NCI-H2171 treated with DMSO at 0.1 percent for 48 hours (cell line): Measurements from ENCODE around the gene APPL1.
A peak's percentile ranks its signal among the peaks of the same experiment; 100 is the strongest.
"Not testable (repeated sequence)": the region's sequence is repeated elsewhere in the genome, so short reads cannot be mapped to it uniquely, and the experiment has no call there.

Experiments
- DNase-seq: peaks from one replicate; lab custom pipeline; 2025; lab: John Stamatoyannopoulos, UW

Gene APPL1

DNA sequence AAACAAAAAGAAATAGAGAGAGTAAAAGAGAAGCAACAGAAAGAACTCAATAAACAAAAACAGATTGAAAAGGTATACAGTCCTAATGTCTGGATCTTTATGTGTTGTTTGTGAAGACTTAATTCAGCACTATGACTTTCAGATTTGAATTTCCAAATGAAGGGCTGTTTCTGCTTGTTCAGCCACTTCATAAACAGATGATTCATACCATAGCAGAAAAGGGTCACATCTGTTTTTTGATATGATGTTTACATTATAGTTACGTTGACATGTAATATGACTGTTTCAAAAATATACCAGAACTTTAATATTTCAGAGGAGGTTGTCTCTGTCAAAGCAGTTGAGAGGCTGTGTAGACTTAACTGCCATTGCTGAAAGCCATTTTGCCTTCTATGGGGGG is 40.9 kb downstream of the APPL1 start:
- DNase-seq: no peak

DNA sequence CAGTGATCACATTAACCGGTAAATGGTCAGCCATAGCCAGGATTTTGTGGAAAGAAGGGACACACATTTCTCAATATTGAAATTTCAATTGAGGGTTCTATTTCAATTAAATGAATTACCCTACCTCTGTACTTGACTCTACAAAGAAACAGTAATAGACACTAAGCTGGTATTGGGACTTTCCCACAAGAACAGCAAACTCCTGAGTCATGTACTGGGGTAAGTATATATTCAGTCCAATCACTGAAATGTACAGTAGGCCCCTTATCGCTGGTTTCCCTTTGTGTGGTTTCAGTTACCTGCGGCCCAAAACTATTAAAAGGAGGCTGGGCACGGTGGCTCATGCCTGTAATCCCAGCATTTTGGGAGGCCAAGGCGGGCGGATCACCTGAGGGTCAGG is 47.3 kb downstream of the APPL1 start:
- DNase-seq: no peak

DNA sequence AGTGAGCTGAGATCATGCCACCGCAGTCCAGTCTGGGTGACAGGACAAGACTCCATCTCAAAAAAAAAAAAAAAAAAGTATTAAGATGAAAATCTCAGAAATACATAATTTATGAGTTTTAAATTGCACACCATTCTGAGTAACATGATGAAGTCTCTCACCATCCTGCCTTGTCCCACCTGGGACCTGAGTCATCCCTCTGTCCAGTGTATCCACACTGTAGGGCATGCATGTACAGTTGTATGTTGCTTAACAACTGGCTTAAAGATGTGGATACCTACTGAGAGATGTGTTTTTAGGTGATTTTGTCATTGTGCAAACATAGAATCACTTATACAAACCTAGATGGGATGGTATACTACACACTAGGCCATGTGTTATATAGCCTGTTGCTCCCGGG is 47.9 kb downstream of the APPL1 start:
- DNase-seq: no peak

DNA sequence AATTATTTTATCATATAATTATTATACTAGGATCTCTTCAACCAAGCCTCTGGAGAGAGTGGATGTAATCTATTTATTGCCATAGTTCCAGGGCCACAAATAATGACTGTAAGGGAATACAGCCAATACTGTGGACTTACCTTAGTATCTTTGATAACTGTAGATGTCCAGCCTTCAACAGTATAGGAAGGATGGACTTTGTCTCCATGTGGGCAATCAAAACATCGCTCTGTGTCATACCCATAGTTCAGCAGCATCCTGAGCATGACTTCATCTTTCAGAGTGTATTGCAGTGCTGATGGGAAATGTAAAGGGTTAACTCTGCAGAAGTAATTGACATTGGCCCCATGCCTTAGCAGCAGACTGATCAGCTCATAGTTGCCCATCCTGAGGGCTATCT is 50.7 kb downstream of the APPL1 start:
- no peak for DNase-seq

GRCh38 chr3:57279685-57280084 is 52.2 kb downstream of the APPL1 start:
- no peak for DNase-seq

DNA sequence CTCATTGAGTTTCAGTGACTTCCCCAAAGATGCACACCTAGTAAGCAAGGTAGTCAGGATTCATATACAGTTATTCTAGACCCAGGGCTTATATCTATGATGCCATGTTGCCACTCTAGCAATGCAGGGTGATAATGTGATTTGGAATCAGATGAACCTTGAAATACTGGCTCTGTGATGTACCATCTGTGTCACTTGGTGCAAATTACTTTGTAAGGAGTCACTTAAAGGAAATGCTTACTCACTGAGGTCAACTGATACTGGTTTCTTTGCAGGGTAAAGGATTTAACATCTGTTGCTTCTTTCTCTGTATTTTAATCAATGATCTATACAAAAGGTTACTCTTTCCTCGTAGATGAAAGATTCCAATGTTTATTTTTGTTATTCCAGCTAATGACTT is 54.2 kb downstream of the APPL1 start:
- peak; percentile 45 for DNase-seq

DNA sequence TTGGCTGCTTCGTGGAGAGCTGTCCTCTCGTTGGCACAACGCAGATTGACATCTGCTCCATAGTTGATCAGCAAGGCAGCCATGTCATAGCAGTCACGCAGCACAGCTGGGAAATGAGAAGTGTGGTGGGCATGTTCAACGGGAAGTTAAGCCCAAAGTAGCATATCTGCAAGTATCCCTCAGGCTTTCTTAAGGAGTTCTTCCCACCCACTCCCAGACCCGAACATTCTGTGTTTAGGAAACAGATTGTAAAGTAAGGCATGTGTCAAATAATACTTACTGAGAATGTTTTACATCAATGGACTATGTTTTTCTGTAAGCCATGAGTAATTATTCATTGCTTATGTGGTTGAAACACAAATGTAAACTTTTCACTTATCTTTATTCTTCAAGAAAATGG is 55.8 kb downstream of the APPL1 start:
- no peak for DNase-seq

DNA sequence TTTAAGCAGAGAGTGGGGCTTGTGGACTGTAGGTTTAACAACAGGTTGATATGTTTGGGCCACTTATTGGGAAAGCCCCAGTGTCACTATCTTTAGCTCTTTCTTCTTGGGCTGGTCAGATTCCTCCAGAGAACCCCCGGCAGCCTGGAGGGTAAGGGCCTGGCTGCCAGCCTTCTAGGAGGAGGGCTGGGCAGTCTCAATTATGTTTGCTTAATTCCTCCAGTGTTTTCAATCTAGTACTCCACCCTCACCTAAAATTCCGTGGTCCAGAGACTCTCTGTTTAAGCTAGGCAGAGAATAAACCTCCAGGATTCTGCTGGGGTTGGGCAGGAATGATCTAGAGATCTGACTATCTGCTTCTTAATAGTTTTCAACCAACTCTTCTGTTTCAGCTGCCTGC is 59.7 kb downstream of the APPL1 start:
- DNase-seq: no peak

DNA sequence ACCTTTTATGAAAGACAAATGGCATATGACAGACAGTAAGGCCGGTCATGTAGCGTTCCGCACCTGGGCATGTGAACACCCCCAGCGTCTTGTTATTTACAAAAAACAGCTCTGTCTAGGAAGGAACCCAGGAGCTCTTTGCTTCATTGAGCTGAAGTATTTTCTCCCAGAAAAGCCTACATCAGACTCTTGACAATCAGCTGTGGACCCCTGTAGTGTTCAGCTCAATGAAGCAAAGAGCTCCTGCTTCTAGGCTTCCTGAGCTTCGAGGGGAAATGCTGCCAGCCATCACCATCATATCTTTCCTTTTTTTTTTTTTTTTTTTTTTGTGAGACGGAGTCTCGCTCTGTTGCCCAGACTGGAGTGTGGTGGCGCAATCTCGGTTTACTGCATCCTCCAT is 60.9 kb downstream of the APPL1 start:
- no peak for DNase-seq

DNA sequence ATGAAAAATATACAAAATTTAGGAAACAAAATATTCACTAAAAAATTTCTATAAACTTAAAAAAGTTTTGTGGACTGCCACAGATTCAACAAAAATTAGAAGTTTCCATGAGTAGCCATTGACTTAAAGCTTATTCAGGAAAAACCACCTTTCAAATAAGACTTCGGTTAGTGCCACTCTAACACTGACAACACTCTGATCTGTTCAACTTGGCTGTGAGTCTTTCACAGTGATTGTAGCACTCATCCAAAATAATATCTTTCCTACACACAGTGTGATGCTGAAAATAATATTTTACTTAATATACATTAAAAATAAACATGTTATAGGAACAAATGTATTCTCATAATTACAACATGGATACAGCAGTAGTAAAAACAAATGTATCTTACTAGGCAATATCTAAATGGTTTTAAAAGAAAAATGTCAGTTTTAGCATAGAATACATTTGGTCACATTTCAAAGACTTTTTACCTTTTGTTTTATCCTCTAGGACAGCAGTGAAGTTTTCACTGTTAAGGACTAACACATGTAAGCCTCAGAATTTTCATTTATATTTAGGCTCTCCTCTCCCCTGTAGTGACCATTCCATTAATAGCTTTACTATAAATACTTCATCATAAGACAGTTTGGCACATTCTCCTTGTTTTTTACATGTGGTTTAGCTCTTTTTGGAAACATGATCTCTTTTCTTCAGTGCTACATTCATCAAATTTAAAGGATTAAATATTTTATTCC is 64.8 kb downstream of the APPL1 start, which contains the start of gene ASB14:
Gene ASB14 (minus strand): TSS at position 527 of the 738 bp plus-strand sequence. CDS start 652 bp downstream, outside the sequence.
- DNase-seq: no peak

DNA sequence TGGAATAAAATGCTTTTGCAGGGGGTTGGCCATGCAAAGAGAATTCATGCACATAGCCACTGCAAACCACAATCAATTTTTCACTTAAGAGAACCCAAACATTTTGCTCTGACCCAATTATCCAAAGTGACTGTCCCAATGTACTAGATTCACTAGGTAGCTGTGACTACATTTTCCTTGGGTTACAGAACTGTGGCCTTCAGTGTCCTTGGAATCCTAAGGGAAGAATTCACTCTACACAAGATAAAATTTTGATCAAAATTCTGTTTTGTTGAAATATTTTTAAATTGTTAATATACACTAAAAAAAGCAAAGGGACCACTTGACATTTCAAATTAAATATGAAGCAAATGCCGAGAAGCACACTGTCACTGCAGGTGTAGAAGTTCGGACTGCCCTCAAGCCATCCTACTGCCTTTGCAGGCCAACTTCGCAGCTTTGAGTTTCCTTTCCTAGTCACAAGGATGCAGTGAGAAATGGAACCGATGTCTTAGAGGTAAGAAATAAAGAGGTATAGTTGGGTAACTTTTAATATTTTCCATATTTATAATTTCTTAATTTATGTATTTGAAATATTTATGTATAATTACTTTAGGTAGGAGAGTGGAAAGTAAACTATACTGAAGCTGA is 65.5 kb downstream of the APPL1 start:
- no peak for DNase-seq

DNA sequence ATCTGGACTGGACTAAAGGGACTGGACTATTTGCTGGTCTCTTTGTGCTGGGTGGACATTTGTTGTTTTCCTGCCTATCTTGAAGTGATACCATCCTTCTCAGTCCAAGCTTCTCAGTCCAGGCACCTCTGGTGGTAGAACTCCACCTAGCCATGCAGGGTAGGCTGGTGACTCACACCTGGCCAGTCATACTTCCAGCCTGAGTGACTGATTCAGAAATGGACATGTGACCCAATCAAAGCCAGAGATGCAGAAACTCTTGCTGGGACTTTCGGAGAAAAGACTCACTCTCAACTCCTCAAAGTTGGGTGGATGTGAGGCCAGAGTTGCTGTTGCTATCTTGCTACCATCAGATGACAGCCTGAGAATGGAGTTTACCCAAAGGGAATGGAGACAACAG is 70.5 kb downstream of the APPL1 start:
- DNase-seq: no peak

GRCh38 chr3:57303520-57303919 is 76.0 kb downstream of the APPL1 start:
- DNase-seq: not testable (repeated sequence)

- DNase-seq: no peak
Measured at GRCh38 chr3:57309769-57310360, 82.3 kb downstream of the APPL1 start.

GRCh38 chr3:57314204-57314603 is 86.7 kb downstream of the APPL1 start:
- no peak for DNase-seq
